Inflammatory macrophage treated with lipopolysaccharide for 4 hours (primary cell): ENCODE results near the gene FMNL2.

Experiments used
- DNase-seq: peaks from one replicate; pipeline ENCODE4 v3.0.0-alpha.2; 2020

The FMNL2 gene

GRCh38 chr2:152427902-152428301, 92.9 kb downstream of the FMNL2 start:
- no peak for DNase-seq

DNA sequence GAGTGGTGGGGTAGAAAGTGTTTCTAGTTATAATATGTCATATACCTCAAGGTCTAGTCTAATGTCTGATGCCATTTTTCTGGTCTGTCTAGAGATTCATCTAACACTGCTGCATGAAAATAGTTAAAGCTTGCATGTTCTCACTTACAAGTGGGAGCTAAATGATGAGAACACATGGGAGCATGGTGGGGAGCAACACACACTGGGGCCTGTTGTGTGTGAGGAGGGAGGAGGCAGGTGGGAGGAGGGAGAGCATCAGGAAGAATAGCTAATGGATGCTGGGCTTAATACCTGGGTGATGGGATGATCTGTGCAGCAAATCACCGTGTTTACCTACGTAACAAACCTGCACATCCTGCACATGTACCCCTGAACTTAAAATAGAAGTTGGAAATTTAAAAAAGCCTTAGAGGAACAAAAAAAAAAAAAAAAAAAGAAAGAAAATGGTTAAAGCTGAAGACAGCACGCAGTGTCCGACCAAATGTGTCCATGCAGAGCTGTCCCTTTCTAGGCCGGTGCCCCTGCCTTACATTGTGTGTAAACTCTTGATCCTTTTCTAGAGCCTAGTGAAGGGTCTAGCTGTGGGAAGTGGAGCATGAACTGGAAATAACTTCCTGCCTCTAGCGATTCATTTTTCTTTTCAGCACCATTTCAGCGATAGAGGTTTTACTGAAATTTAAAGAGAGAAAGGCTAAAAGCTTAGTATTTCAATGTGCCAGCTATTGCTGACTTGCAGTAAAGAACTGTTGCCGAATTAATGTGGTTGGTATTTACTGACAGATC, 94.0 kb downstream of the FMNL2 start:
- no peak for DNase-seq

DNA sequence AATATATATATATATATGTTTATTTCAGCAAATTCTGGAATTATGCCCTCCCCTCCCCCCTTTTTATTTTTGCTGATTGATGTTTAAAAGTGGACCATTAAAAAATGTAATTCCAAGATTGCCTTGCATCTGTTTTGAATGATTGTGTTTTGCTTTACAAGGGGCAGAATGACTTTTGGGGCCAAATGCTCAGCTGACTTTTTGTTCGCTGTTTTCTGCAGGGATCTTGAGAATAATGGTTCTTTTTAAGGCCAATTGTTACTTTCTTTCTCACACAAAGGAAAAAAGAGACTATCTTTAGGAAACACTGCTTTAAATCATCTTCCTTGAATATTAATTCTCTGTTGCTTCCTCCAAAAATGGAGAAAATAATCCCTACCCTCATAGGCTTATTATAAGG, 95.9 kb downstream of the FMNL2 start:
- no peak for DNase-seq

DNA sequence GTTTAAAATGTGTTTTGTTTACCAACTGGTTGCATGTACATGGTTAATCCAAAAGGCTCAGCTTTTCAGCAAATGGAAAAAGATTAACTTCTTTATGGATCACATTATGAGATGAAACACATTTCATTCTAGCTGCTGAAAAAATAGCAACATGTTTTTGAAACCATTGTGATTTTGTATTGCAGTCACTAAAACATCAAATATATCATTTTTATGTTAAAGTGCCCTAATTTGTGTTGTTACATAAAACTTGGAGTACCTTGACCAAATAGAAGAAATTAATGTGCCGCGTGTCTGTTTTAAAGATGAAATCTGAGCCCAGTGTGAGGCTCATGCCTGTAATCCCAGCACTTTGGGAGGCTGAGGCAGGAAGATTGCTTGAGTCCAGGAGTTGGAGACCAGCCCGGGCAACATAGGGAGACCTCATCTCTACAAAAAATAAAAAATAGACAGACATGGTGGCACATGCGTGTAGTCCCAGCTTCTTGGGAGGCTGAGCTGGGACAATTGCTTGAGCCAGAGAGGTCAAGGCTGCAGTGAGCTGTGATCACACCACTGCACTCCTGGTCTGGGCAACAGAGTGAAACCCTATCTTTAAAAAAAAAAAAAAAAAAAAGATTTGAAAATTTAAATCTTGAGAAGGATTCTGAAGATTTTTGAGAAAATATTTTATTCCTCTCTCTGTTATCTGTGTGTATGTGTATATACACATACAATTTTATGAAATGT, 96.6 kb downstream of the FMNL2 start:
- no peak for DNase-seq

DNA sequence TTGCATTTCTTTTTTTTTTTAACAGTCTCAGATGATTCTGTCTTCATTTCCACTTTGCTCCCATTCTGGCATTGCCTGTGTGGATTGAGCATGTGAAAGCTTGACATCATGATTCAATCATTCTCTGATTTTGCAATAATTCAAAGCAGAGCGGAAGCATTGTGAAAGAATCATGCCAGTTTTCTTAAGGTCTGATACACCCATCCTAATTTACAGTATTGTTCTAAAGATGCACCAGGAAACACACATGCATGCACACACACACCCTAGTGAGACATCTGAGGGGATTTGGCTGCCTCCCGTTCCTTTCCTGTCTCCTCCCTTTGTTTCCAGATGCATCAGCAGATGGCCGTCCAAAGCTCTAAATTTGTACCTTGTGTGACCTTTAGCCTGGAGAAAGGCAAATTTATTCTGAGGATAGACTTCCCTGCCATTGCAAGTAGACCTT, 97.3 kb downstream of the FMNL2 start:
- DNase-seq, result peak; percentile 97

GRCh38 chr2:152432765-152433164, 97.8 kb downstream of the FMNL2 start:
- DNase-seq, result no peak

DNA sequence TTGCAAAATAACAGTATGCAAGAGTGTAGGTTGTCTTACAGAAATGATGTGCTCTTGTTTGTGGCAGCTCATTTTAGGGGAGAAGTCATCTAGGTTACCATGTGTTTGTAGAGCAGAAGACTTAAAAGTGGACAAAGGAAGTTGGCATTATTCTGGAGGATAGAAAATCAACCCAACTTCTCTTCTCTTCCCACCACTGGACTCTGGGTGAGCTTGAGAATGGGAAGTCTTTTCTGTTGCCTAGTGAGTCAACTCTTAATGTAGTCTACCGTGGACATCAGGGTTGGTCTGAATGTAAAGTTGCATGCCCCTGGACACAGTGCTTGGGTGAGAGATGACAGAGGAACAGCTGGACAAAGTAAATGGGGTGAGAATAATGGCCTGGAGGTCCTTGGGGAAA, 98.3 kb downstream of the FMNL2 start:
- DNase-seq, result peak; percentile 82

- no peak for DNase-seq
Measured at GRCh38 chr2:152433791-152434190, 98.8 kb downstream of the FMNL2 start.

DNA sequence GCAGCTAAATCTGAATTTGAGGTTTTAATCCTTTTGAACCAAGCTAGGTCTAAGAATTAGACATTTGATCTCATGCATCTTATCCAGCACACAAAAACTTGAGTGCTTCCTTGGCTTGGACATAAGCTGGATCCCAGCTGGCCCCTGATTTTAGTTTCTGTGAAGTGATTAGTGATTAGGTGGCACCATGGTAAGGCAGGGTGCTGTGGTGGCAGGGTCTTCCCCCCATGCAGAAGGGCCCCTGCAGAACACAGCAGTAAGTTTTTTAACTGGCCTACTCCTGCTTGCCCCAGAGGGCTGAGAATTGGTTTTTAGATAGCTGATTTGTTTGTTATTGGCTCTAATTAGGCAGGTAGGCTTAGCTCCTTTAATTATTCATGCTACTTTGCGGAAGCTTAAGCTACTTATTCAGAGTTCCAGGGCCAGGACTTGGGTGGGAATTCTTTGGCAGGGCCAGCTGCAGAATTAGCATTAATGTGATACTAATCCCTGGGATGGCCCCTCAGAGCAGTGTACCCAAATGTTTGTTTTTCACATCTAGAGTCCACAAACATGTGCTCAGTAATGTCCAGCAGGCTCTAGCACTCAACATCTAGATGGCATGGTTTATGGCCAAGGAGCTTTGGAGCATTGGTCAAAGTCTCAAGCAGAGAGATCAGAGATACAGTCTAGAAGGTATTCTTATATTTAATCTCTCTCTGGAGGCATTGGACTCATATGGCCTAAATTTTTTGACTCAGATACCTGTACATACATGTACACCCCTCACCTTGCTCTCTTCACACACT, 99.6 kb downstream of the FMNL2 start:
- no peak for DNase-seq

- no peak for DNase-seq
Measured at GRCh38 chr2:152436148-152436547, 101.2 kb downstream of the FMNL2 start.

GRCh38 chr2:152437276-152438108, 102.5 kb downstream of the FMNL2 start:
- DNase-seq, result no peak

DNA sequence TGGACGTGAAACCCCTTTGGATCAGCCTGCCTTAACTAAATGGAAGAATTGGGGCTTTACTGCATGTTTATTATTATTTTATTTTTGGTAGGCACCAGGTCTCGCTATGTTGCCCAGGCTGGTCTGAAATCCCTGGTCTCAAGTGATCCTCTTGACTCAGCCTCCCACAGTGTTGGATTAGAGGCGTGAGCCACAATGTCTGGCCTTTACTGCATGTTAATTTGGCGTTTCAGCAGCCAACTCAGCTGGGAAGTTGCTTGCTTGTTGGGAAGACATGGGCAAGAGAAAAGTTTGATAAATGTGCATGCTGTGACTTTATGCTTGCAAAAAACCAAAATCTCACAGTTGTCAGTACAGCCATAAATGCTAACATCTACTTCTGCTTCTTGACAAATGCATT, 105.1 kb downstream of the FMNL2 start:
- DNase-seq, result no peak

DNA sequence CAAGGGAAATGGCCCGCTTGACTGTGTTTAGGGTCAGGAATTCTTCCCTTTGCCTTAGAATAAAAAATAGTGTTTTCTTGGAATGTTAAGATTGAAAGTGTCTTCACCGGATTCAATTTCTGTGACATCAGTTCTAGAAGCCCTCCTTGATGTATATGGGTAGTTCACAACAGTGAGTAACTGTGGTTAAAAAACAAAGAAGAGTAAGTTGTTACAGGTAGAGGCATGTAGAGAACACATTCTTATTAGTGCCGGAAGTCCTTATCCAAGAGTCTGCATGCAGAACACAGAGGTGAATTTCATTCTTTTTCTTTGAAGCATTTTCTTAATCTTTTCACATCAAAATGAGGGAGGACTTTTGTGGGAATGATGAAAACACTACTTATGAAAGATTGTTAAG, 105.5 kb downstream of the FMNL2 start:
- DNase-seq, result no peak

DNA sequence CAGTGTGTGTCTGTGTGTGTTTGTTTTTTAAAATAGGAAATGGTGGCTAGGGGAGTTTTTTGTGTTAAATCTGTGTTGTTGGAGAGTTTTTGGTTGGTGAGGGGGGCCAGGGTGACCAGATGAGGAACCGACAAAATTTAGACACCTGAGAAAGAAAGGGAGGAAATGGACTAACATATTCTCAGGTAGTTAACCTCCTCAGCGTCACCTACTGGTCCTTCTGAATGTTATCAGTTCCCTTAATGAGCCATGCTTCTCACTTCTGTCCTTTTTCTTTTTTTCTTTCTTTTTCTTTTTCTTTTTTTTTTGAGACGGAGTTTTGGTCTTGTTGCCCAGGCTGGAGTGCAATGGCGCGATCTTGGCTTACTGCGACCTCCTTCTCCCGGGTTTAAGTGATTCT, 107.0 kb downstream of the FMNL2 start:
- DNase-seq, result no peak

- no peak for DNase-seq
Measured at GRCh38 chr2:152443771-152444170, 108.8 kb downstream of the FMNL2 start.

GRCh38 chr2:152444448-152444847, 109.5 kb downstream of the FMNL2 start:
- DNase-seq, result peak; percentile 55

DNA sequence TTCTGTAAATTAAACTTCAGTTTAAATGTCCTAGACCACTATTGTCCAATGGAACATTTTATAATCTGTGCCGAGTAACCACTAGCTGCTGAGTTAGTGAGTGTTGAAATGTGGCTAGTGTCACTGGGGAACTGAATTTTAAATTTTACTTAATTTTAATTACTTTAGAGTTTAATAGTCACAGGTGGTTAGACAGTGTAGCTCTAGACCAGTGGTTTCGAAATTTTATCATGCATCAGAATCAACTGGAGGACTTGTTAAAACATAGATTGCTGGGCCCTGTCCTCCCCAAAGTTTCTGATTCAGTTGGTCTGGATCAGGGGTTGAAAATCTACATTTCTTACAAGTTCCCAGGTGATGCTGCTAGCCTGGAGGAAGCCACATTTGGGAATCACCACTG, 110.4 kb downstream of the FMNL2 start:
- peak; percentile 20 for DNase-seq

GRCh38 chr2:152445791-152446201, 110.8 kb downstream of the FMNL2 start:
- peak; percentile 95 for DNase-seq

GRCh38 chr2:152446213-152446612, 111.2 kb downstream of the FMNL2 start:
- no peak for DNase-seq

DNA sequence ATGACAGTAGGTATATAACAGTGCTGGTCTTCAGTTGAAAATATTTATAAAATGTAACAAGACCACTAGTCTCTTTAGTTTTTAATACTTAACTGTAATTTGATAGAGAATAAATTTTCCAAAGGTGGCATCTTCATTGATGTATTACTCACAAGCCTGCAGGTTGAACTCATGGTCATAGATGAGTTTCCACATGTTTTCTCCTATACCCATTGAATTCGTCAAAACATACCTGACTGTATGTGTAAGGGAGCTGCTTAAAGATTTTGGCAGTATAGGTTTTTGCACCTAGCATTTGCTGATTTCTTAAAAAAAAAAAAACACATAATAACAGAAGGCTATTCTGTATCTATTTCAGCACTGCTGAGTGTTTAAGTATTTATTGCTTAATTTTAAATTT, 112.9 kb downstream of the FMNL2 start:
- DNase-seq, result no peak

- no peak for DNase-seq
Measured at GRCh38 chr2:152448606-152449005, 113.6 kb downstream of the FMNL2 start.

GRCh38 chr2:152449578-152449977, 114.6 kb downstream of the FMNL2 start:
- no peak for DNase-seq

DNA sequence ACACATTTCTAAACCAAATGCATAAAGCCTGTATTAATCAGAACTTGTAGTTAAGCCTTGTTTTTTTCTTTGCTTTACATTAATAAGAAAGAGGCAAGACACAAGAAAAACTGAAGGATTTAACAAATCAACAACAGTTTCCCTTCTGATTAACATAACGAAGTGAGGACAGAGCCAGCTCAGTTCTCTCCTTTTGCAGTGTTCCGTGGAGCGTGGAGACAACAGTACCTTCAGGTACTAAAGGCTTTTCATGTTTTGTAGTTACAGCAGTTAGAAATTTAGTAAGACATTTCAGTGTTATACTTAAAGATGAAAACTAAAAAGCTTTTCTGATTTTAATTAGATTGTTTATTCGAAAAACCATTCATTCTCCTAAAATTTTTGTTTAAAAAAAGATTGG, 115.2 kb downstream of the FMNL2 start:
- no peak for DNase-seq
